ENCODE data around the gene STYX.

DNA sequence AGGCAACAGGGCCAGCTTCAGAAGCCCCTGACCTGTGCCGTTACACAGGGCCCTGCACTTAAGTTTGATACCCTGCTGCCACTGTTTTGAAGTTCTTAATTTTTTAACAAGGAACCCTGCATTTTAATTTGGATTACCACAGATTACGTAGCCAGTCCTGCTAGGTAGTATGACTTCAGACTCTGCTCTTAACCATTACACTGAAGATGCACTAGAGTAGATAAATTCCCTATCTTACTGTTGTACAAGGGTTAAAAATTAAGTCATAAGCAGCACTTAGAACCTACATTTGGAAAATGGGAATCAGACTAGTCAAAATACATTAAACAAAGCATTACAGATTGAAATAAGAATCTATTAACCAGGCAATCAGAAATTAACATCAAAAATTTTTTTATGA is 59.2 kb downstream of the STYX start:
- TF ChIP-seq, protein P1, sequence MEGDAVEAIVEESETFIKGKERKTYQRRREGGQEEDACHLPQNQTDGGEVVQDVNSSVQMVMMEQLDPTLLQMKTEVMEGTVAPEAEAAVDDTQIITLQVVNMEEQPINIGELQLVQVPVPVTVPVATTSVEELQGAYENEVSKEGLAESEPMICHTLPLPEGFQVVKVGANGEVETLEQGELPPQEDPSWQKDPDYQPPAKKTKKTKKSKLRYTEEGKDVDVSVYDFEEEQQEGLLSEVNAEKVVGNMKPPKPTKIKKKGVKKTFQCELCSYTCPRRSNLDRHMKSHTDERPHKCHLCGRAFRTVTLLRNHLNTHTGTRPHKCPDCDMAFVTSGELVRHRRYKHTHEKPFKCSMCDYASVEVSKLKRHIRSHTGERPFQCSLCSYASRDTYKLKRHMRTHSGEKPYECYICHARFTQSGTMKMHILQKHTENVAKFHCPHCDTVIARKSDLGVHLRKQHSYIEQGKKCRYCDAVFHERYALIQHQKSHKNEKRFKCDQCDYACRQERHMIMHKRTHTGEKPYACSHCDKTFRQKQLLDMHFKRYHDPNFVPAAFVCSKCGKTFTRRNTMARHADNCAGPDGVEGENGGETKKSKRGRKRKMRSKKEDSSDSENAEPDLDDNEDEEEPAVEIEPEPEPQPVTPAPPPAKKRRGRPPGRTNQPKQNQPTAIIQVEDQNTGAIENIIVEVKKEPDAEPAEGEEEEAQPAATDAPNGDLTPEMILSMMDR (IDR thresholded peaks at IDR 0.05): no peak
- no peak for TF ChIP-seq EP300 (IDR thresholded peaks at IDR 0.05)
